Activated naive CD8-positive, alpha-beta T cell treated with anti-CD3 and anti-CD28 coated beads, Interleukin-2, amount 50 U/mL, for 24 hours (primary cell): ENCODE data around the gene CCDC38.
A peak's percentile ranks its signal among the peaks of the same experiment; 100 is the strongest.

Source experiments
- ATAC-seq: fragments of 150-1000 bp; cut with Tn5 transposase; one replicate; pipeline ENCODE4 v1.10.0; 2021
- DNase-seq: peaks from one replicate; pipeline ENCODE4 v3.0.0; 2021
- H3K27ac Mint-ChIP-seq: one replicate; pipeline ENCODE4 v1.8.0; 2021; ENCODE audit warnings: mild to moderate bottlenecking, mixed read lengths
- H3K27me3 Mint-ChIP-seq: one replicate; pipeline ENCODE4 v1.8.0; 2021; ENCODE audit warnings: mixed read lengths
- H3K36me3 Mint-ChIP-seq: one replicate; pipeline ENCODE4 v1.8.0; 2021; ENCODE audit warnings: low read depth, mixed read lengths
- H3K4me1 Mint-ChIP-seq: one replicate; pipeline ENCODE4 v1.8.0; 2021; ENCODE audit warnings: mixed read lengths
- H3K4me3 Mint-ChIP-seq: one replicate; pipeline ENCODE4 v1.8.0; 2021; ENCODE audit warnings: mild to moderate bottlenecking, moderate library complexity, mixed read lengths
- H3K9me3 Mint-ChIP-seq: one replicate; pipeline ENCODE4 v1.8.0; 2021; ENCODE audit warnings: mixed read lengths

CCDC38 gene

GRCh38 chr12:95942524-95943329, at the start of gene CCDC38:
Gene CCDC38, minus strand, starts transcription at chr12:95942614. Its CDS starts 6,105 bp downstream, at chr12:95936509.
- no peaks in the 10 kb centered on the region for H3K27me3 Mint-ChIP-seq
- peak within 1 kb of the TSS; percentile 89 for H3K4me3 Mint-ChIP-seq
- DNase-seq (peak; percentile 83), ATAC-seq (peak; percentile 99)
- no peaks in the 10 kb centered on the region for H3K36me3 Mint-ChIP-seq
- H3K4me1 Mint-ChIP-seq, result peaks cover 6% of the 10 kb centered on the region
- H3K9me3 Mint-ChIP-seq, result no peaks in the 10 kb centered on the region
- peak within 1 kb of the TSS; percentile 91 for H3K27ac Mint-ChIP-seq

- Mint-ChIP-seq H3K4me3 (no peak overlapping the region), H3K27ac (no peak overlapping the region), H3K9me3 (no peaks in the 10 kb centered on the region), H3K27me3 (no peaks in the 10 kb centered on the region), H3K36me3 (no peaks in the 10 kb centered on the region), H3K4me1 (no peaks in the 10 kb centered on the region)
- DNase-seq (no peak), ATAC-seq (no peak)
Observed at GRCh38 chr12:95990136-95990535, 47.7 kb upstream of the CCDC38 start.

GRCh38 chr12:95989504-95990123, 47.2 kb upstream of the CCDC38 start:
- no peak for DNase-seq
- Mint-ChIP-seq H3K9me3 (no peaks in the 10 kb centered on the region), H3K27ac (no peak overlapping the region), H3K27me3 (no peaks in the 10 kb centered on the region), H3K4me1 (no peaks in the 10 kb centered on the region), H3K36me3 (no peaks in the 10 kb centered on the region), H3K4me3 (no peak overlapping the region)
- ATAC-seq, result no peak

GRCh38 chr12:95988506-95989275, 46.3 kb upstream of the CCDC38 start:
- no peaks in the 10 kb centered on the region for H3K9me3 Mint-ChIP-seq

GRCh38 chr12:95986635-95987570, 44.5 kb upstream of the CCDC38 start:
- Mint-ChIP-seq H3K27me3 (no peaks in the 10 kb centered on the region), H3K36me3 (no peaks in the 10 kb centered on the region), H3K4me3 (no peak overlapping the region), H3K9me3 (no peaks in the 10 kb centered on the region), H3K4me1 (no peaks in the 10 kb centered on the region), H3K27ac (no peak overlapping the region)
- ATAC-seq (no peak), DNase-seq (no peak)

More at GRCh38 chr12:95988506-95989275, 46.3 kb upstream of the CCDC38 start:
- H3K27ac Mint-ChIP-seq, result no peak overlapping the region
- ATAC-seq, result no peak
- no peaks in the 10 kb centered on the region for H3K4me1 Mint-ChIP-seq
- no peaks in the 10 kb centered on the region for H3K27me3 Mint-ChIP-seq
- H3K36me3 Mint-ChIP-seq, result no peaks in the 10 kb centered on the region
- DNase-seq, result no peak
- H3K4me3 Mint-ChIP-seq, result no peak overlapping the region

GRCh38 chr12:95984682-95985081, 42.3 kb upstream of the CCDC38 start:
- Mint-ChIP-seq H3K27me3 (no peaks in the 10 kb centered on the region), H3K36me3 (no peaks in the 10 kb centered on the region), H3K4me1 (no peaks in the 10 kb centered on the region), H3K4me3 (no peak overlapping the region), H3K9me3 (no peaks in the 10 kb centered on the region), H3K27ac (no peak overlapping the region)
- no peak for ATAC-seq
- DNase-seq, result no peak

GRCh38 chr12:95982602-95983001, 40.2 kb upstream of the CCDC38 start:
- Mint-ChIP-seq H3K4me3 (no peak overlapping the region), H3K36me3 (no peaks in the 10 kb centered on the region), H3K27me3 (no peaks in the 10 kb centered on the region), H3K4me1 (no peaks in the 10 kb centered on the region), H3K27ac (no peak overlapping the region), H3K9me3 (no peaks in the 10 kb centered on the region)
- ATAC-seq, result no peak
- no peak for DNase-seq

GRCh38 chr12:95980437-95980836, 38.0 kb upstream of the CCDC38 start:
- Mint-ChIP-seq H3K27ac (no peak overlapping the region), H3K27me3 (no peaks in the 10 kb centered on the region), H3K4me1 (no peaks in the 10 kb centered on the region), H3K9me3 (no peaks in the 10 kb centered on the region), H3K4me3 (no peak overlapping the region), H3K36me3 (no peaks in the 10 kb centered on the region)
- DNase-seq, result no peak
- no peak for ATAC-seq

GRCh38 chr12:95978774-95979173, 36.4 kb upstream of the CCDC38 start:
- no peak overlapping the region for H3K4me3 Mint-ChIP-seq
- no peaks in the 10 kb centered on the region for H3K4me1 Mint-ChIP-seq
- no peak overlapping the region for H3K27ac Mint-ChIP-seq
- ATAC-seq (no peak), DNase-seq (no peak)
- no peaks in the 10 kb centered on the region for H3K36me3 Mint-ChIP-seq
- H3K9me3 Mint-ChIP-seq, result no peaks in the 10 kb centered on the region
- H3K27me3 Mint-ChIP-seq, result no peaks in the 10 kb centered on the region

GRCh38 chr12:95978351-95978750, 35.9 kb upstream of the CCDC38 start:
- Mint-ChIP-seq H3K9me3 (no peaks in the 10 kb centered on the region), H3K27me3 (no peaks in the 10 kb centered on the region), H3K36me3 (no peaks in the 10 kb centered on the region), H3K4me3 (no peak overlapping the region), H3K27ac (no peak overlapping the region), H3K4me1 (no peaks in the 10 kb centered on the region)
- no peak for ATAC-seq
- DNase-seq, result no peak

- Mint-ChIP-seq H3K9me3 (no peaks in the 10 kb centered on the region), H3K4me1 (no peaks in the 10 kb centered on the region), H3K36me3 (no peaks in the 10 kb centered on the region), H3K4me3 (no peak overlapping the region), H3K27ac (no peak overlapping the region), H3K27me3 (no peaks in the 10 kb centered on the region)
- DNase-seq (no peak), ATAC-seq (no peak)
Observed at GRCh38 chr12:95977764-95978305, 35.4 kb upstream of the CCDC38 start.

GRCh38 chr12:95976416-95976832, 34.0 kb upstream of the CCDC38 start:
- no peaks in the 10 kb centered on the region for H3K9me3 Mint-ChIP-seq

GRCh38 chr12:95975491-95975890, 33.1 kb upstream of the CCDC38 start:
- Mint-ChIP-seq H3K4me1 (no peaks in the 10 kb centered on the region), H3K27ac (no peak overlapping the region), H3K27me3 (no peaks in the 10 kb centered on the region), H3K4me3 (no peak overlapping the region), H3K9me3 (no peaks in the 10 kb centered on the region), H3K36me3 (no peaks in the 10 kb centered on the region)
- DNase-seq (no peak), ATAC-seq (no peak)

More at GRCh38 chr12:95976416-95976832, 34.0 kb upstream of the CCDC38 start:
- Mint-ChIP-seq H3K36me3 (no peaks in the 10 kb centered on the region), H3K27ac (no peak overlapping the region), H3K4me3 (no peak overlapping the region), H3K27me3 (no peaks in the 10 kb centered on the region), H3K4me1 (no peaks in the 10 kb centered on the region)
- DNase-seq, result no peak
- no peak for ATAC-seq

GRCh38 chr12:95974358-95974757, 31.9 kb upstream of the CCDC38 start:
- ATAC-seq (no peak), DNase-seq (no peak)
- H3K27me3 Mint-ChIP-seq, result no peaks in the 10 kb centered on the region
- no peaks in the 10 kb centered on the region for H3K9me3 Mint-ChIP-seq
- no peaks in the 10 kb centered on the region for H3K36me3 Mint-ChIP-seq
- H3K4me3 Mint-ChIP-seq, result no peak overlapping the region
- H3K27ac Mint-ChIP-seq, result no peak overlapping the region
- H3K4me1 Mint-ChIP-seq, result no peaks in the 10 kb centered on the region
